Upper lobe of left lung (tissue), 6 donors: ENCODE measurements around the gene TMEM164. TPM values are rescaled to one million over a fixed set of nuclear protein-coding genes. Genes with fewer than 3 reads are reported as not detected.
"Not testable (repeated sequence)": the region's sequence is repeated elsewhere in the genome, so short reads cannot be mapped to it uniquely, and the experiment has no call there.

Source experiments
- ATAC-seq, 2 donors: fragments of 200-7000 bp; cut with Tn5 transposase; one replicate each; pipeline ENCODE4 v1.9.1; 2022; ENCODE audit warnings: mild to moderate bottlenecking in 2 of 2, moderate library complexity in 2 of 2; ENCODE audit not compliant: low FRiP score in 2 of 2
- DNase-seq, 2 donors: peaks; one replicate each; pipeline ENCODE4 v3.0.0-alpha.2; 2019 to 2020
- H3K27ac ChIP-seq, 4 donors: fragments of 200-600 bp; sonication (generic); one replicate each; pipeline ENCODE4 v1.5.1; 2016 to 2019
- H3K27me3 ChIP-seq, 4 donors: fragments of 200-600 bp; sonication (generic); one replicate each; pipeline ENCODE4 v1.5.1; 2017 to 2019
- H3K36me3 ChIP-seq, 4 donors: fragments of 200-600 bp; sonication (generic); one replicate each; pipeline ENCODE4 v1.5.1; 2016 to 2019
- H3K4me1 ChIP-seq, 4 donors: fragments of 200-600 bp; sonication (generic); one replicate each; pipeline ENCODE4 v1.5.1; 2018 to 2019
- H3K4me3 ChIP-seq, 4 donors: fragments of 200-600 bp; sonication (generic); one replicate each; pipeline ENCODE4 v1.5.1; 2017 to 2019; ENCODE audit warnings: mild to moderate bottlenecking in 2 of 4, moderate library complexity in 1 of 4
- H3K9me3 ChIP-seq, 4 donors: fragments of 200-600 bp; sonication (generic); one replicate each; pipeline ENCODE4 v1.5.1; 2018 to 2019
- CTCF ChIP-seq, 6 experiments: fragments of 450-650 bp in 4 of 6; fragments of 200-600 bp in 2 of 6; sonication (generic) in 2 of 6; IDR thresholded peaks; one replicate each; pipeline ENCODE4 v1.5.1; 2016 to 2019; ENCODE audit warnings: antibody characterized with exemption in 6 of 6
- EP300 ChIP-seq, 4 donors: sonication (generic); formaldehyde crosslinking; IDR thresholded peaks; one replicate each; pipeline ENCODE4 v1.5.1; 2017; ENCODE audit warnings: antibody characterized with exemption in 4 of 4, control low read depth in 2 of 4
- POLR2A ChIP-seq, 4 donors: fragments of 450-650 bp; IDR thresholded peaks; one replicate each; pipeline ENCODE4 v1.5.1; 2016 to 2017; ENCODE audit warnings: antibody characterized with exemption in 4 of 4, mild to moderate bottlenecking in 2 of 4
- POLR2AphosphoS5 ChIP-seq, 2 donors: sonication (generic); formaldehyde crosslinking; IDR thresholded peaks; one replicate each; pipeline ENCODE4 v1.5.1; 2017; ENCODE audit warnings: antibody characterized with exemption in 2 of 2
- WGBS, 2 donors: methylation state at CpG; one replicate each; pipeline ENCODE4 v1.1.5; 2017 to 2018; 5-methylcytosine and 5-hydroxymethylcytosine counted together
- total RNA-seq, 6 donors: library from RNA; depleted of rRNA in 4 of 6; stranded (reverse); fragments of >200 nt in 4 of 6; gene quantifications; one replicate each; pipeline versions ENCODE4 v1.1.0 to v1.2.1, GENCODE V29; 2016 to 2021
- donor health status: DM: no; HTN: no; CAD: no; lungs with moderate emphysema.
- donor health status: DM: no; HTN: yes; CAD: no; lungs with severe emphysema.

Gene TMEM164
- total RNA-seq, 6 donors from 2014 or later: 41.8 to 115 (median 61.8) TPM

- Histone ChIP-seq H3K4me1 (no peaks in the 10 kb centered on the region), H3K4me3 (no peak overlapping the region), H3K27ac (no peak overlapping the region), H3K9me3 (no peaks in the 10 kb centered on the region), H3K27me3 (no peaks in the 10 kb centered on the region), H3K36me3 (no peaks in the 10 kb centered on the region)
- no peak for DNase-seq
- WGBS, 2 donors: 63 to 67% methylated on average over 1 of the region's 1 CpG
- ATAC-seq: no peak
- TF ChIP-seq EP300 (IDR thresholded peaks at IDR 0.05): no peak
- no peak for TF ChIP-seq CTCF (IDR thresholded peaks at IDR 0.05)
- no peak for TF ChIP-seq POLR2A (IDR thresholded peaks at IDR 0.05)
- no peak for TF ChIP-seq POLR2AphosphoS5 (IDR thresholded peaks at IDR 0.05)
These were observed 27.8 kb upstream of the TMEM164 start for GRCh38 chrX:109974906-109975655.

- H3K4me1 ChIP-seq, DNase-seq, ATAC-seq, H3K4me3 ChIP-seq, H3K36me3 ChIP-seq, H3K27me3 ChIP-seq, H3K9me3 ChIP-seq, H3K27ac ChIP-seq: not testable (repeated sequence)
- 78 to 79% methylated on average over 4 of the region's 4 CpGs for WGBS, 2 donors
These were observed 17.7 kb upstream of the TMEM164 start for GRCh38 chrX:109985210-109985609.

- 66 to 82% methylated on average over 2 of the region's 2 CpGs for WGBS, 2 donors
- Histone ChIP-seq H3K4me3 (no peak overlapping the region), H3K27me3 (no peaks in the 10 kb centered on the region), H3K4me1 (no peaks in the 10 kb centered on the region), H3K27ac (no peak overlapping the region), H3K36me3 (no peaks in the 10 kb centered on the region), H3K9me3 (no peaks in the 10 kb centered on the region)
- no peak for DNase-seq
- TF ChIP-seq EP300 (IDR thresholded peaks at IDR 0.05) (no peak), POLR2A (IDR thresholded peaks at IDR 0.05) (no peak), POLR2AphosphoS5 (IDR thresholded peaks at IDR 0.05) (no peak), CTCF (IDR thresholded peaks at IDR 0.05) (no peak)
- ATAC-seq: peak in 1 of 2 donors; percentile 45
These were observed 15.0 kb upstream of the TMEM164 start for GRCh38 chrX:109987884-109988283.

- Histone ChIP-seq H3K4me3 (no peak overlapping the region), H3K4me1 (no peaks in the 10 kb centered on the region), H3K27me3 (no peaks in the 10 kb centered on the region), H3K9me3 (no peaks in the 10 kb centered on the region), H3K27ac (no peak overlapping the region), H3K36me3 (no peaks in the 10 kb centered on the region)
- DNase-seq: no peak
- 38 to 74% methylated on average over 2 to 3 of the region's 3 CpGs for WGBS, 2 donors
- no peak for ATAC-seq
- TF ChIP-seq POLR2AphosphoS5 (IDR thresholded peaks at IDR 0.05): no peak
- no peak for TF ChIP-seq EP300 (IDR thresholded peaks at IDR 0.05)
- no peak for TF ChIP-seq POLR2A (IDR thresholded peaks at IDR 0.05)
- no peak for TF ChIP-seq CTCF (IDR thresholded peaks at IDR 0.05)
These were observed 12.2 kb upstream of the TMEM164 start for GRCh38 chrX:109990582-109991276.

GRCh38 chrX:109992203-109992602 is 10.7 kb upstream of the TMEM164 start:
- H3K27me3 ChIP-seq: no peaks in the 10 kb centered on the region
- no peak overlapping the region for H3K27ac ChIP-seq
- H3K36me3 ChIP-seq: no peaks in the 10 kb centered on the region
- no peak overlapping the region for H3K4me3 ChIP-seq
- no peak for TF ChIP-seq POLR2A (IDR thresholded peaks at IDR 0.05)
- no peak for TF ChIP-seq CTCF (IDR thresholded peaks at IDR 0.05)
- no peak for TF ChIP-seq EP300 (IDR thresholded peaks at IDR 0.05)
- TF ChIP-seq POLR2AphosphoS5 (IDR thresholded peaks at IDR 0.05): no peak
- H3K9me3 ChIP-seq: no peaks in the 10 kb centered on the region
- H3K4me1 ChIP-seq: no peaks in the 10 kb centered on the region
- WGBS, 2 donors: 90% methylated on average over 1 of the region's 1 CpG; no CpG with 5 or more reads in 1 of the 2 donors
- no peak for DNase-seq
- no peak for ATAC-seq
